ENCODE measurements around the gene CGNL1. TPM values are rescaled to one million over a fixed set of nuclear protein-coding genes. Genes with fewer than 3 reads are reported as not detected.

The CGNL1 gene
- total and polyA plus RNA-seq, 4 donors: 14.5 to 30.9 (median 19.1) TPM

DNA sequence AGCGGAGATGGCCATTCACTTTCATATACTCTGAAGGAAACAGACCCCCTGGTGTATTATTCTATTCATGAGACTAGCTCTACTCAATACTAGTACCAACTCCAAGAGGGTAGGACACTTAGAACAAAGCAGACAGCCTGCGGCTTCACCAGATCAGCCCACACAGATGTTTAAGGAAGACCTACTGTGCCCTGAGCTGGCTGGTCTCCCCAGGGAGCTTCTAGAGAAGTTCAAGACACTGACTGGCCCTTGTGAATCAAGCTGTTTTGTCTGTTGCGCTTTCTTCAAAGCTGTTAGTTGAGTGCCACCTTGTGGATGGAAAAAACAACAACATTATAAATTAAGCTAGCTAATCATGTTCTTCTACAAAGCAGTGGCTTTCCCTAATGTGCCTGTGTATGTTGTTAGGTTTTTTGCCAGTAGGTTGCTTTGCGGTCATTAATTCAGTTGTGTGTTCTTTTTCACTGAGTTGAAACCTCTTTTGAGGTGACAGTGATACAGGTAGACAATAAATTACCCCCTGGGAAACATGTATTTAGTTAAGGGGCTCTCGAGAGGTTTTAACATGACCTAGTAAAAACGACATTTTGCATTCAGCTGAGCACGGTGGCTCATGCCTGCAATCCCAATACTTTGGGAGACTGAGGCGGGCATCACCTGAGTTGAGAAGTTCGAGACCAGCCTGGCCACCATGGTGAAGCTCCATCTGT lies 151.2 kb downstream of the CGNL1 start:
- Histone ChIP-seq H3K4me1 (ENCODE audit: control insufficient read depth, insufficient read depth, low read length) (peaks cover 3% of the 10 kb centered on the region), H3K27me3 (ENCODE audit: control insufficient read depth, insufficient read depth, low read length) (no peaks in the 10 kb centered on the region), H3K9me3 (ENCODE audit: control insufficient read depth, insufficient read depth, low read length) (no peaks in the 10 kb centered on the region), H3K36me3 (ENCODE audit: control insufficient read depth, insufficient read depth, low read length) (no peaks in the 10 kb centered on the region), H3K4me3 (ENCODE audit: low read depth, low read length) (no peak overlapping the region), H3K27ac (ENCODE audit: low read depth, low read length) (no peak overlapping the region)
- WGBS (ENCODE audit: insufficient coverage): 53% methylated on average over 7 of the region's 9 CpGs
- DNase-seq (ENCODE audit: low read depth in 4 of 6, low spot score in 6 of 6): peak; percentile 71 to 97 (median 76)

DNA sequence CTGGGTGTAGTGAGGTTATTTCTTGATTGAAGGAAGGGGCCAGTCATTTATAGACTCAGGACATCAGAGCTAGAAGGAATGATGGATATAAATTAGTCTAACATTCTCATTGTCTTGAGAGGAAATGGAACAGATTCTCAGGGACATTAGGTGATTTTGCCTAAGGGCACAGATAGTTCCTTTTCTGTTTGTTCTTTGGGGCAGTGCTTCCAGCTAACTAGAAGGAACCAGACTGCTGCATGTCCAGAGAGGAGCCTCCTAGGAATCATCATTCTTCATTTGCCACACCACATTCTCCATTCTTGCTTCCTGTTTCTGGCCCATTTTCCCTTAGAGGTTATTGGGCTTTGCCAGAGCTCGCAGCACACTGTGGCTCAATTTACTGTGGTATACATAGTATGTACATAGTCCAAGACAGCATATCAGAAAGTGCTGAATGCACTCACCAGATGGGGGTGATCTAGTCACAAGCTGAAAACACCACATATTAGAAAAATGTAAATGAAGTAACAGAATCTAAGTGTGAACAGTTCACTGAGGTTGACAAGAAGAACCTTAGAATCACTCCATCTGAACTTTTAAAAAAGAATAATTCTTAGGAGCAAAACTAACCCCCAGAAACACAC lies 152.7 kb downstream of the CGNL1 start:
- DNase-seq (ENCODE audit: low read depth in 4 of 6, low spot score in 6 of 6): no peak
- Histone ChIP-seq H3K9me3 (ENCODE audit: control insufficient read depth, insufficient read depth, low read length) (no peaks in the 10 kb centered on the region), H3K36me3 (ENCODE audit: control insufficient read depth, insufficient read depth, low read length) (no peaks in the 10 kb centered on the region), H3K4me3 (ENCODE audit: low read depth, low read length) (no peak overlapping the region), H3K27ac (ENCODE audit: low read depth, low read length) (no peak overlapping the region), H3K27me3 (ENCODE audit: control insufficient read depth, insufficient read depth, low read length) (no peaks in the 10 kb centered on the region), H3K4me1 (ENCODE audit: control insufficient read depth, insufficient read depth, low read length) (peaks cover 3% of the 10 kb centered on the region)
- WGBS (ENCODE audit: insufficient coverage): no CpG with 5 or more reads among the region's 1 CpG

DNA sequence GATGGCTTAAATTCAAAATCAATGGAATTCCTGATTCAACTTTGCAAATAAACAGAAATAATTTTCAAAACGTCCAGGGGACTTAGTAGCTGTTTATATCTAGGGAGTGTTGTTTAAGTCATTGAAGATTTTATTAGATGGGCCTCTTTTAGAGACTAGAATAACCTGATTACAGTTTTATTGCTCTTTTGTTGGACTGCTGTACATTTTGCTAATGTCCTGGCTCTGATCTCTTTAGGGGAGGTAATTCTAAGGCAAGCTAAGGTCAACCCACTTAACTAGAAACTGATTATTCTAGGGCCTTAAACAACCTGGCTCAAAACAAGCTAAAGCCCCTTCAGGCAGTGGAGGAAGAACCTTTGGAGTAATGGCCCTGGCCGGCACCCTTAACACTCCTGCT lies 153.4 kb downstream of the CGNL1 start:
- no peak overlapping the region for H3K27ac ChIP-seq (ENCODE audit: low read depth, low read length)
- 100% methylated on average over 1 of the region's 2 CpGs for WGBS (ENCODE audit: insufficient coverage)
- DNase-seq (ENCODE audit: low read depth in 4 of 6, low spot score in 6 of 6): no peak

DNA sequence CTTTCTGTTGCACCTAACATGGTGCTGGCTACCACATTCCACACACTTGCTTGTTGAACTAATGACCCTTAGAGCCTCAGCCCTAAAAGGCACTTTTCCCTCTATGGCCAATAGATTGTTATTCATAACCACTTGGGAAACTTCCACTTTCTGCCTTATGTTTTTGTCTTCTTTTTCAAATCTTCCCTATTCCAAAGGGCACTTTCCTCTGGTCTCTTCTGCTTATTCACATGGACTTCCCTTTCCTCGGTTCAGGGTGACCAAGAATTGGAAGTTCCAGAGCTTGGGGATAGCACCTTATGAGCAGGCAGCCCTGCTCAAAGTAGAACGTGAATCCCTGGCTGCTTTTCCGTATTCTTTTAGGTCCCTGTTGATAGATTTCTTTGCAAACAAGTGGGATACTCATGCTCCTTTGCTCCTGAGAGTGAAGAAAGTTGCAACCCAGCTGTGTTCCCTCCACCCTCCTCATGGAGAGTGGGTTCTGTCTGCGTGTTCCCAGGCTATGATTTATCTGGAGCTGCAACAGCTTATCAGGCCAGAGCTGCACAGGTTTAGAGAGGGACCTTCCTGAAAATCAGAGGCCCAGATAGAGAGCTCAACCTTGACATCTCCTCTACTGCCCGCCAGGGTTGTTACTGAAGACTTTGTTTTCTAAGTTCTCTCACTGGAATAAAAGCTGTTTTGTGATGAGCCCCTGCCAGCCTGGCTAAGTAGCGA lies 156.6 kb downstream of the CGNL1 start:
- WGBS (ENCODE audit: insufficient coverage): 65% methylated on average over 3 of the region's 6 CpGs
- Histone ChIP-seq H3K36me3 (ENCODE audit: control insufficient read depth, insufficient read depth, low read length) (no peaks in the 10 kb centered on the region), H3K4me3 (ENCODE audit: low read depth, low read length) (no peak overlapping the region), H3K27me3 (ENCODE audit: control insufficient read depth, insufficient read depth, low read length) (no peaks in the 10 kb centered on the region), H3K27ac (ENCODE audit: low read depth, low read length) (no peak overlapping the region), H3K9me3 (ENCODE audit: control insufficient read depth, insufficient read depth, low read length) (no peaks in the 10 kb centered on the region), H3K4me1 (ENCODE audit: control insufficient read depth, insufficient read depth, low read length) (peaks cover 10% of the 10 kb centered on the region)
- no peak for DNase-seq (ENCODE audit: low read depth in 4 of 6, low spot score in 6 of 6)

More for the DNA sequence above, 153.4 kb downstream of the CGNL1 start:
- Histone ChIP-seq H3K4me1 (ENCODE audit: control insufficient read depth, insufficient read depth, low read length) (peaks cover 3% of the 10 kb centered on the region), H3K27me3 (ENCODE audit: control insufficient read depth, insufficient read depth, low read length) (no peaks in the 10 kb centered on the region), H3K4me3 (ENCODE audit: low read depth, low read length) (no peak overlapping the region), H3K9me3 (ENCODE audit: control insufficient read depth, insufficient read depth, low read length) (no peaks in the 10 kb centered on the region), H3K36me3 (ENCODE audit: control insufficient read depth, insufficient read depth, low read length) (no peaks in the 10 kb centered on the region)

DNA sequence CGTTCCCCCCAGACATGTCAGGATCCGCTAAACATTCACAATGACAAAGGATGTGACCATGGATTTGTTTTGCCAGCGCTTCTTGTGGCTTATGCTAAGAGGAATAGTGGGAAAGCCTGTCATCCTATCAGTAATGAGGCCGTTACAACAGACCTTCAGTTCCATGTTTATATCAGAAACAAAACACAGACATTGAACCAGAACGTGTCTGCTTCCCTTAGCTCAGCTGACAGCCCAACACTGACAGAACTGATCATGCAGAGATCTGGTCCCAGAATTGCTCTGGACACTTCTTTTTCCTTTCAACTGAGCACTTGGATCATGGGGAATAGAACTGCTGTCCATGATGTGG lies 157.1 kb downstream of the CGNL1 start:
- no peaks in the 10 kb centered on the region for H3K36me3 ChIP-seq (ENCODE audit: control insufficient read depth, insufficient read depth, low read length)
- no peak overlapping the region for H3K27ac ChIP-seq (ENCODE audit: low read depth, low read length)
- H3K27me3 ChIP-seq (ENCODE audit: control insufficient read depth, insufficient read depth, low read length): no peaks in the 10 kb centered on the region

DNA sequence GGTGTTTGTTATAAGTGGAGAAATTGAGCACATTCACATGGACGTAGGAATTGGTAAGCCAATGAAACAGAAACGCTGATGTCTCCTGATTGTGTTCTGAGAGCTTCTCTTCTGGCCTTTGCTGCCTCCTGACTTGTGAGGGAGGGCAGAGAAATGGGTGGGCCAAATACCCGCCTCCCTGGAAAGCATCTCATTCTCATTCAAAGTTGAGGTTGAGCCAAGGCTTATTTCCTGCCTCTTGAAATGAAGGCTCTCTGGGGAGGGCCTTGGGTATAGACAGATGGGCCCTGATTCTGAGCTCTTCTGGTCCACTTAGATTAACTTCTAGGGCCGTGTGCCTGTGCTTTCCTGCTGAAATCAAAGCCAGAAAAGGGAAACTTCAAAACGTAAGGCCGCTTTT lies 158.0 kb downstream of the CGNL1 start:
- no peaks in the 10 kb centered on the region for H3K9me3 ChIP-seq (ENCODE audit: control insufficient read depth, insufficient read depth, low read length)
- H3K36me3 ChIP-seq (ENCODE audit: control insufficient read depth, insufficient read depth, low read length): no peaks in the 10 kb centered on the region
- WGBS (ENCODE audit: insufficient coverage): 51% methylated on average over 3 of the region's 6 CpGs
- H3K27me3 ChIP-seq (ENCODE audit: control insufficient read depth, insufficient read depth, low read length): no peaks in the 10 kb centered on the region
- peaks cover 19% of the 10 kb centered on the region for H3K4me1 ChIP-seq (ENCODE audit: control insufficient read depth, insufficient read depth, low read length)
- H3K27ac ChIP-seq (ENCODE audit: low read depth, low read length): no peak overlapping the region
- DNase-seq (ENCODE audit: low read depth in 4 of 6, low spot score in 6 of 6): no peak
- H3K4me3 ChIP-seq (ENCODE audit: low read depth, low read length): no peak overlapping the region

More for the DNA sequence above, 157.1 kb downstream of the CGNL1 start:
- peaks cover 13% of the 10 kb centered on the region for H3K4me1 ChIP-seq (ENCODE audit: control insufficient read depth, insufficient read depth, low read length)
- WGBS (ENCODE audit: insufficient coverage): 44% methylated on average over 3 of the region's 5 CpGs
- H3K4me3 ChIP-seq (ENCODE audit: low read depth, low read length): no peak overlapping the region
- no peak for DNase-seq (ENCODE audit: low read depth in 4 of 6, low spot score in 6 of 6)
- H3K9me3 ChIP-seq (ENCODE audit: control insufficient read depth, insufficient read depth, low read length): no peaks in the 10 kb centered on the region

DNA sequence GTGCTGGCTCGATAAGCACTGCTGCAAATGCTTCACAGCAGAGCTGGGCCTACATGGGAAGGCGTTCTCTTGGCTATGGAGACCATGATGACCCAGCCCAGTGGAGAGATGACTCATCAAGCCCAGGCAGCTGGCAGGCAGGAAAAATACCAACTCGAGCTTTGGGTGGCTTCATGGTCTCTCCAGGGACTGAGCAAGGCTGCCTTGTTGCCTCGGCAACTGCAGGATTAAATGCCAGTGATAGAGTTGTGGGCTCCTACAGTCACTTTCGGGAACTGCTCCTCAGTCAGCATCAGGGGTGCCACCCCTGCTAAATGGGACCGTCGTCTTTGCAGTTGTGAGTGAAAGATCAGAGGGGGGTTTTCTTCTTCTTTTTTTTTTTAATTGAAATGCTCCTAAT lies 160.8 kb downstream of the CGNL1 start:
- no peaks in the 10 kb centered on the region for H3K27me3 ChIP-seq (ENCODE audit: control insufficient read depth, insufficient read depth, low read length)
- no peak overlapping the region for H3K4me3 ChIP-seq (ENCODE audit: low read depth, low read length)
- no peaks in the 10 kb centered on the region for H3K9me3 ChIP-seq (ENCODE audit: control insufficient read depth, insufficient read depth, low read length)
- H3K27ac ChIP-seq (ENCODE audit: low read depth, low read length): peak overlapping the region; percentile 19
- peak in 2 of 6 donors; percentile 64 to 79 for DNase-seq (ENCODE audit: low read depth in 4 of 6, low spot score in 6 of 6)
- WGBS (ENCODE audit: insufficient coverage): 62% methylated on average over 3 of the region's 7 CpGs
- H3K4me1 ChIP-seq (ENCODE audit: control insufficient read depth, insufficient read depth, low read length): peaks cover 19% of the 10 kb centered on the region
- H3K36me3 ChIP-seq (ENCODE audit: control insufficient read depth, insufficient read depth, low read length): peaks cover 3% of the 10 kb centered on the region

DNA sequence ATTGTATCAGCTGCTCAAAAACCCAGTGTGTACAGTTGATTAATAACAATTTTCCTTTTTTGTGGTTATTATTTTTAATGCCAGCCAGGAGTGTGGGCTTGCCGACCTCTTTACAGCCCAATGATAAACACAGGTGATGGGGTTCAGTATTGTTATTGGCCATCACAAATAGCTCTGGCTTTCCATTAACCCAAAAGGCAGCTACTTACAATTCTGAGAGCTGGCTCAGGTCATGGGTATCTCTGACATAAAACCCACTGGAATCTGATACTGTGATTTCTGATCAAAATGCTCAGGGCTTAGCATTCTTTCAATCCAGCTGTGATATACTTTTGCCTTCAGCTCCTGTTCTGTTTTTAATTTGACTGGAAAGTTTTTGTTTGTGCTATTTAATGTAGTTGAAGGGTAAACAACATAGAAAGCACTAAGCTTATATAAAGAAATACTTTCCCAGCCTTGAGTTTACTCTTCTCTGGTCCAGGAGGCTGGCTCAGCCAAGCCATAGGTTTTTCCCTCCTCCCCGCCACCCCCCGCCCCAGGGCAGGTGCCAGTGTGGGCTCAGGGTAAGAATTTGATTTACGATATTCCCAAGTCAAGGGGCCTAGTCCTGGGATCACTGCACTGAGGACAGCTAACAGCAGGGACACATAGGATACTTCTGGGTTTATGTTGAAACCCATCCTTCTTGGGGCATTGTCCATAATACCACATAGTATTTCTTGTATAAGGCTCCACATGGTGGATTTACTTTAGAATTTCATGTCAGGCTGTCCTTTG lies 161.4 kb downstream of the CGNL1 start:
- Histone ChIP-seq H3K27ac (ENCODE audit: low read depth, low read length) (peak overlapping the region; percentile 19), H3K36me3 (ENCODE audit: control insufficient read depth, insufficient read depth, low read length) (peaks cover 3% of the 10 kb centered on the region), H3K27me3 (ENCODE audit: control insufficient read depth, insufficient read depth, low read length) (no peaks in the 10 kb centered on the region), H3K4me3 (ENCODE audit: low read depth, low read length) (no peak overlapping the region), H3K9me3 (ENCODE audit: control insufficient read depth, insufficient read depth, low read length) (no peaks in the 10 kb centered on the region), H3K4me1 (ENCODE audit: control insufficient read depth, insufficient read depth, low read length) (peaks cover 19% of the 10 kb centered on the region)
- WGBS (ENCODE audit: insufficient coverage): 79% methylated on average over 4 of the region's 4 CpGs
- DNase-seq (ENCODE audit: low read depth in 4 of 6, low spot score in 6 of 6): no peak

DNA sequence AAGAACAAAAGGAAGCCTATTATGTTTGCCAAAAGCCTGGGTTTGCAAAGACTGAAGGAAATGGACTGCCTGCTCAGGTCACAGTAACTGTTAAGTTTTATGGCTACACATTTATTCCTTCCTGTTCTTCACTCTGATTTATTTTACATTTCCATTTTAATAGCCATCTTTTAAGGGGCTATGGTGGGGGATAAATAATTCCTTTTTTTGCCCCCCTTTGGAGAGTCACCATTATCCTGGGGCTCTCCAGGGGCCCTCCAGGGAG lies 161.9 kb downstream of the CGNL1 start:
- Histone ChIP-seq H3K4me1 (ENCODE audit: control insufficient read depth, insufficient read depth, low read length) (peaks cover 19% of the 10 kb centered on the region), H3K36me3 (ENCODE audit: control insufficient read depth, insufficient read depth, low read length) (peaks cover 3% of the 10 kb centered on the region), H3K9me3 (ENCODE audit: control insufficient read depth, insufficient read depth, low read length) (no peaks in the 10 kb centered on the region), H3K27ac (ENCODE audit: low read depth, low read length) (no peak overlapping the region), H3K27me3 (ENCODE audit: control insufficient read depth, insufficient read depth, low read length) (no peaks in the 10 kb centered on the region), H3K4me3 (ENCODE audit: low read depth, low read length) (no peak overlapping the region)
- DNase-seq (ENCODE audit: low read depth in 4 of 6, low spot score in 6 of 6): no peak

All from spinal cord (tissue), 10 donors.